Putamen (tissue), 1 donor: ENCODE results near the gene ANXA10.
"Not testable (repeated sequence)": the region's sequence is repeated elsewhere in the genome, so short reads cannot be mapped to it uniquely, and the experiment has no call there.

ENCODE experiments used
- DNase-seq: peaks from one replicate; pipeline ENCODE4 v3.0.0-alpha.2; 2016; ENCODE audit warnings: low spot score

Gene ANXA10

GRCh38 chr4:168092176-168092712, at the start of gene ANXA10:
ANXA10 (plus strand) TSS chr4:168092537; CDS start chr4:168092701, 164 bp downstream.
- DNase-seq, result no peak

DNA sequence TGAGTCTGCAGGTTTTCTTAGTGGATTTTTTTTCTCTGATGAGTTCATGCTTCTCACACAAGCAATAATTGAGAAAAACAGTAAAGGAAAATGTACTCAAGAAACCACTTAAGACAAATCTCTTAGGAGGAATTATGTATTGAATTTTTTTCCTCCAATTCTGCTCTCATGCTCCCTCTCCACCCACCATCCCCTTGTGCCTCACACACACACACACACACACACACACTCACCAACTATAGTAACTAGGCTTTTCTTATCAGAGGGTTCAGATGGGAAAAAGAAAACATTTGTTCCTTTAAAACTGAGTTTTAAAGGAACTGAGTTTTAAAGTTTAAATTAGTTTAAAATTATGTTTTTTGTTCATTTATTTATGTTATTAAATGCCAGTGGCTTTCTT, 47.0 kb upstream of the ANXA10 start:
- DNase-seq, result no peak

DNA sequence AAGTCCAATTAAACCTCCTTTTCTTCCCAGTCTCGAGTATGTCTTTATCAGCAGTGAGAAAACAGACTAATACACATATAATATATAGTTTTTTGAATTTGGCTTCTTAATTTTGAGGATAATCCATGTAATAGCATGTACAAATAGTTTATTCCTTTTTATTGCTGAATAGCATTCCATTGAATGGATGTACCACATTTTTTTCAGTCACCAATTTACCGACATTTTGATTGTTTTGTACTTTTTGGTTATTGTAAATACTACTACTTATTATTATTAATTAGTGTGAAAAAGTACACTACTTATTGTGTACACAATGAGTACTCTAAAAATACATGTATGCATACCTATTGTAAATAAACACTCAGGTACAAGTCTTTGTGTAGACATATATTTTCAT, 42.3 kb upstream of the ANXA10 start:
- no peak for DNase-seq

DNA sequence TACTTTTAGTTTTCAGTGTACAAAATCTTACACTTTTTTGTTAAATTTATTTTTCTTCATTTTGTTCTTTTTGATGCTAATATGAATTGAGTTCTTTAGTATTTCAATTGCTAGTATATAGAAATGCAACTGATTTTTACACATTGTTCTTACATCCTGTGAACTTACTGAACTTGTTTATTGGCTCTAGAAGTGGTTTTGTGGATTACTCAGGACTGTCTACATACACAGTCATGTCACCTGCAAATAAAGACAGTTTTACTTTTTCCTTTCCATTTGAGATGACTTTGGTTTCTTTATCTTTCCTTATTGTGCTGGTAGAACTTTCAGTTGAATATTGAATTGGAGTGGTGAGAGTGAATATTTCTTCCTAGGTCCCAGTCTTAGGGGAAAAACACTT, 40.8 kb upstream of the ANXA10 start:
- no peak for DNase-seq

DNA sequence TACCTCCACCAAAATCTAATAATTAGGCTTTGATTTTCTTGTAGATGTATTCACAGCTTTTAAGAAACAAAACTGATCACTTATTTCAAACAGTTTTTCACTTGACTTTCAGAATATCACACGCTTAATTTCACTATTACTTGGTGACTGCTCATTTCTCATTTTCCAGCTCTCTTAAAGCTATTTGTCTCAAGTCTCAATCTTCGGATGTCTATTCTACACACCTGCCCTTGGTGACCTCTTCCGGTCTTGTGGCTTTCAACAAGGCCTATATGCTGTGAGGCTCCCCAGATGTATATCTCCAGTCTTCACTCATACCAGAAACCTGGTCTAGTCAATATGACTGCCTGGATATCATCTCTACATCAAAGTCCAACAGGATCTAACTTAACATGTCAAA, 34.9 kb upstream of the ANXA10 start:
- DNase-seq, result no peak

DNA sequence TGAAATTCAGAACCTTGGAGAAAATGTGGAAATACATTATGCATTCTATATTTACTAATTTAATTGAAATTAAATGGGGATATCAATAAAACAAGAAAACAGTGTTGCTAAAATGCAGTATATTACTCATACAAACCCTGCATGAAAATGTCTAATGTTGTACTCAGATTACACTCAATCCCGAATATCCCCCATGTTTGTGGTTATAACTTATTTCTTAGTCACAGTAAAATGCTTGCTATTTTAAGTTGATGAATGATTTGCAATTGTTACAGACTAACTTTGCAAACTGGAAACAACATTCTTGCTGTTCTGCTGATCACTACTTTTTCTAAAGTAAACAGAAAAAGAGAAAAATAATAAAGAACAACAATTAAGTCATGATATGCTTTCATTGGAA, 33.1 kb upstream of the ANXA10 start:
- DNase-seq, result no peak

- DNase-seq, result no peak
Measured at GRCh38 chr4:168063031-168063430, 29.3 kb upstream of the ANXA10 start.

DNA sequence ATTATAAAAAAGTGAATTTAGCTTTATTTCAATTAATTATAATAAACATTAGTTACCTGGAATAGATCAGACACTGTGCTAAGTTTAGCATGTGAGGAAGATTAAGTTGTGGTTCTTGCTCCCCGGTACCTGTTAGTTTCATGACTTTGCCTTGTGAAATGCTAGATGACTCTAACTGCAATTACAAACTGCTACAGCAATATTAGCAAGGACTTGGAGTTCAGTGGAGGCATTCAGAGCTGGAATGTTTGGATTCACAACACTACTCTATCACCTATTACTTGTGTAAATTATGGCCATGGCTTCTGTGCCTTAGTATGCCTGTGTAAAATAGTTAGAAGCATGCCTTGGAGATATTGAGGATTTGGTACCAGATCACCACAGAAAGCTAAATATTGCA, 21.4 kb upstream of the ANXA10 start:
- no peak for DNase-seq

DNA sequence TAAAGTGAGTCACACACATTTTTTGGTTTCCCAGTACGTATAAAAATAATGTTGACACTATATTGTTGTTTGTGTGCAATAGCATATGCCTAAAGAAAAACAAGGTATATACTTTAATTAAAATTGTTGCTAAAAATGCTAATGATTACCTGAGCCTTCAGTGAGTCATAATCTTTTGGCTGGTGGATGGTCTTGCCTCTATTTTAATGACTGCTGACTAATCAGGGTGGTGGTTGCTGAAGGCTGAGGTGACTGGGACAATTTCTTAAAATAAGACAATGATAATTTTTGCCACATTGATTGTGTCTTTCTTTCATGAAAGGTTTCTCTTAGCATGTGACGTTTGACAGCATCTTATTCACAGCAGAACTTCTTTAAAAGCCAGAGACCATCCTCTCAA, 21.0 kb upstream of the ANXA10 start:
- DNase-seq, result no peak

GRCh38 chr4:168074861-168075260, 17.5 kb upstream of the ANXA10 start:
- no peak for DNase-seq

DNA sequence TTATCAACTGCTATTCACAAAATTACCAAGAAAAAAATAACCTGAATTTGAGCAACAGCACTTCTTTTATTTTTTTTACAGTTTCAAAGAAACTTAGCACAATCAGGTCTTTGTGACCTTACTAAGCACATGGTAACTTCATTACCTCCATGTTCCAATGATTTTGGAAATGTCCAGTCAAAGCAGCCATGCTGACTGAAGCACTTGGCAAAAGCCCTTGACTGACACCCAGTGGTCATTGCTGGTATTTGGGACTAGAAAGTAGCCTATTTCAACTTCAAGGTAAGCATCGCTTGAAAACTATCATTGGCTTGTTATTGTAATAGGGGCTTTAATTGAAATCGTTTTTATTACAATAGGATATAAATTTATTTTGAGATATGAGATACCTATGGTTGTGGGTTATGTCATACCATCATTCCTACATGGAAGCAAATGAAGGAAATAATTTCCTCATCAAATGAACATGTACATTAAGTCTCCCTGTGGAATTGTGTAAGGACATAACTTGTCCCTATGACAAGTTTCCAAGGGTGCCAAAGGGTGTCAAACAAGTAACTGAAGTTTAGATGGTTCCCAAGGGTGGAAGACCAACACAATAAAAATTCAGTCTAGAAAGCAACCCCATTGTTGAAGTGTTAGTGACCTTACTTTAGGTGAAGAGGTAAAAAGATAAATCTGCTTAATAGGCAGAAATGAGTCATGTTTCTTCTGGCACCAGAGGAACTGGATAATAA, 15.2 kb upstream of the ANXA10 start:
- DNase-seq, result peak; percentile 34

GRCh38 chr4:168077726-168078239, 14.6 kb upstream of the ANXA10 start:
- no peak for DNase-seq

GRCh38 chr4:168082379-168082778, 10.0 kb upstream of the ANXA10 start:
- DNase-seq, result no peak

DNA sequence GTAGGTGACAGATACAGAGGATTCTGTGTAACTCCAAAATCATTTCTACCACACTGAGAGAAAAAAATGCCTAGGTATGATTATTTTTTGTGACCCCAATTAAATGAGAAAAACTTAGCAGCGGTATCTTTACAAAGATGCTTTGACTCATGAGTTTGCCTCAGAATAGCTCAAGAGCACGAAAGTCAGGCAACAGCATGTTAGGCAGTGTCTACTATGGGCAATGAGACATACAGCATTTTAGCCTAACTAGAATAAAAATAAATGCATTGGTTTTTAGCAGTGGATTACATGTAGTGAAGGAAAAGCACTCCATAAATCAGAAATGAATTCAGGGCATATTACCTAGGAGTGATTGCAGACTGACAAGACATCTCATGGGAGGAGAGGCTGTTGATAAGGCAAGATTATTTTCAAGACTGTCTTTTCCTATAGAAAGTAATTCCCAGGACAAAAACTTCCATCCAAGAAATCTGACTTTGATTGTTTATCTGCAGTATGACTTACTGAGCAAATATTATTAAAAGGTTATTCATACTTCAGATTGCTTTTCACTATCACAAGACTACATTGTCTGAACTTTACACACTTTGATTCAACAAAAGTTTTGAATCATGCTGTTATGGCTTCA, 3.6 kb downstream of the ANXA10 start:
- no peak for DNase-seq

DNA sequence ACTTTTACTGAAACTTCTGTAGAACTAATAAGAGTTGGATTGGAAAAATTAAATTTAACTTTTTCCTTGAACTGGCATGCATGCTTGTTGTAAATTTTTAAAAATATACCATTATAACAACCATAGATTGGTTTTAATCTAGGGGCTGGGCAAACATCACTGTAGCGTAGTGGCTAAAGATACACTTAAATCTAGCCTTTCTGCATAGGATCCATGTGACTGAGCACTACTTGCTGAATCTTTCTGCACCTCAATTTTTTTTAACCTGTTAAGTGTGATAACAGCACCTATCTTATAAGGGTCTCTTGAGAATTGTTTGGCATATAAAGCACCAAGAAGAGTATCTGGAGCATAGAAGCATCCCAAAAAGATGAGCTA, 4.1 kb downstream of the ANXA10 start:
- no peak for DNase-seq

GRCh38 chr4:168097161-168097560, 4.8 kb downstream of the ANXA10 start:
- no peak for DNase-seq

GRCh38 chr4:168098248-168098717, 5.9 kb downstream of the ANXA10 start:
- DNase-seq, result no peak

DNA sequence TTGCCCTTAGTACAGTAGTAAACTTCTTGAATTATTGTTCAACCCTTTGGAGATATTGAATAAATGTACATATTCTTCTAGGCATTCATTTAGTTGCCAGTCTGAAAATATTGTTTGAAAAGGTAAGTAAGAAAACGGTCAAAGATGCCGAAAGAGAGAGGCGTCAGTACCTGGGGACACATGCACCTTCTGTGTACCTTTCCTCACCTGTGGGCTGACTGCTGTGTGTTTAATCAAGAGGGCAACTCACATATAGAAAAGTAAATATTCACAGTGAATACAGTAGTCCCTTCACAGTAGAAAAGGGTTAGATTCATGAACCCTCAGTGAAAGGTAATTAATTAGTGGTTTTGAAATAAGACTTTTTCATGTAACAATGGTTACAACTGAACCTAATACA, 6.9 kb downstream of the ANXA10 start:
- DNase-seq, result no peak

DNA sequence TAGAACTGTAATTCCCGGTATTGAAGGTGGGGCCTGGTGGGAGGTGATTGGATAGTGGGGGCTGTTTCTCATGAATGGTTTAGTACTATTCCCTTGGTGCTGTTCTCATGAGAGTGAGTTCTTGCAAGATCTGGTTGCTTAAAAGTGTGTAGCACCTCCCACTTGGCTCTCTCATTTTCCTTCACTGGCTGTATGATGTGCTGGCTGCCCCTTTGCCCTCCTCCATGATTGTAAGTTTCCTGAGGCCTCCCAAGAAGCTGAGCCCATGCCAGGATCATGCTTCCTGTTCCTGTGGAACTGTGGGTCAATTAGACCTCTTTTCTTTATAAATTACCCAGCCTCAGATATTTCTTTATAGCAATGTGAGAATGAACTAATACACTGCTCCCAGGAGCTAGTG, 8.7 kb downstream of the ANXA10 start:
- DNase-seq, result no peak

DNA sequence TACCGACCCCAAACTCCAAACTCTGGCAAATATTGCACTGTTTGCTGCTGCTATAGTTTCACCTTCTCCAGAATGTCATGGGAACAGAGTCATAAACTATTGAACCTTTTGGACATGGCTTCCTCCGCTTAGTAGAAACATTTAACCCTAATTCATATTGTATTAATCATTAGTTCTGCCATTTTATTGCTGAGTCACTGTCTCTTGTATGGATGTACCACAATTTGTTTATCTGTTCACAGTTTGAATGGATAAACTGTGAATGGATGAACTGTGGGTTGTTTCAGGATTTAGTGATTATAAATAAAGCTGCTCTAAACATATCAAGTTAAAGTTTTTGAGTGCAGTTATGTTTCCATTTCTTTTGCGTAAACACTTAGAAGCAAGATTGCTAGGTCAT, 10.1 kb downstream of the ANXA10 start:
- no peak for DNase-seq

DNA sequence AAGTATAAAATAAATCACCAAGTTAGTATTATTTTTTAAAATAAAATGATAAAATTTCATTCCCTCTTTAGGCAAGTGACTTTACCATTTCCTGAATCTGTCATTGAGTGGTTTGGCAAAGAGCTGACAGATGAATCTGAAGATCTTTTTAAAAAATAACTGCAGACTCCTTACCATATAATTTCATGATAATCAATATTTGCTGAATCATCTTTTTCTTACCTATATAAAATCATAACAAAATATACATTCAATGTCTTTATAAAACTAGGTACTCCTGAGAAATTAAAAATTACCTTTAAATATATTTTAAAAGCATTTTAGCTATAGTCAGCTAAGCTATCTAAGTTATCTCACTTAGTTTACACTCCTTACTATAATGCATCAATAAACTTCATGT, 17.2 kb downstream of the ANXA10 start:
- no peak for DNase-seq

DNA sequence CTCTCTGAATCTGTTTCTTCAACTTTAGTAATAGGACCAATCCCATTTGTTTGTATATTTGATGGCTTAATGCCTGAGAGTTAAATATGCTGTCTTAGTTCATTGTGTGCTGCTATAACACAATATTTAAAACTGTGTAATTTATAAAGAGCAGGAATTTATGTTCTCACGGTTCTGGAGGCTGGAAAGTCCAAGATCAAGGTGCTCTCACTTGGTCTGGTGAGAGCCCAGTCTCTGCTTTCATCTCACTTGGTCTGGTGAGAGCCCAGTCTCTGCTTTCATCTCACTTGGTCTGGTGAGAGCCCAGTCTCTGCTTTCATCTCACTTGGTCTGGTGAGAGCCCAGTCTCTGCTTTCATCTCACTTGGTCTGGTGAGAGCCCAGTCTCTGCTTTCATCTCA, 20.7 kb downstream of the ANXA10 start:
- not testable (repeated sequence) for DNase-seq

GRCh38 chr4:168118116-168118655, 25.8 kb downstream of the ANXA10 start:
- DNase-seq, result no peak
